PC-9 (cell line): Measurements from ENCODE around the gene DLG2. TPM values are rescaled to one million over a fixed set of nuclear protein-coding genes. Genes with fewer than 3 reads are reported as not detected.

Experiments
- BruUV-seq: library from RNA; stranded (reverse); fragments of 400-500 nt; replicated peaks from 2 replicates; lab custom pipeline; 2021; lab: Mats Ljungman, UMichigan
- CTCF ChIA-PET: fragments of 300-600 bp; sonication (Branson Sonifier 250); formaldehyde crosslinking; loops from one replicate; lab custom pipeline; 2022; ENCODE audit warnings: antibody characterized with exemption; lab: Charles Lee
- POLR2A ChIA-PET: fragments of 300-600 bp; sonication (Branson Sonifier 250); formaldehyde crosslinking; loops from one replicate; lab custom pipeline; 2022; ENCODE audit warnings: antibody characterized with exemption; ENCODE audit not compliant: unreplicated experiment; lab: Charles Lee
- DNase-seq, 2 experiments: peaks; one replicate each; pipeline versions ENCODE4 v3.0.0 to v3.0.0-alpha.2; 2015 to 2022; ENCODE audit warnings: mixed read lengths in 1 of 2
- H2AFZ ChIP-seq: fragments of 200-600 bp; sonication (generic); 2 replicates; pipeline ENCODE4 v1.8.1; 2017; ENCODE audit warnings: antibody characterized with exemption
- H3F3A ChIP-seq: fragments of 200-600 bp; sonication (generic); 2 replicates; pipeline ENCODE4 v1.8.1; 2017; ENCODE audit warnings: antibody characterized with exemption, mild to moderate bottlenecking, low read depth; ENCODE audit not compliant: insufficient read depth
- H3K27ac ChIP-seq: fragments of 200-600 bp; sonication (generic); 2 replicates; pipeline ENCODE4 v1.6.1; 2016; ENCODE audit warnings: mixed run types
- H3K27me3 ChIP-seq: fragments of 200-600 bp; sonication (generic); 2 replicates; pipeline ENCODE4 v1.6.1; 2016; ENCODE audit warnings: low read depth, mixed run types; ENCODE audit not compliant: insufficient read depth
- H3K36me3 ChIP-seq: fragments of 200-600 bp; sonication (generic); 2 replicates; pipeline ENCODE4 v1.6.1; 2016; ENCODE audit warnings: low read depth, mixed run types
- H3K4me1 ChIP-seq: fragments of 200-600 bp; sonication (generic); replicated peaks from 2 replicates; pipeline ENCODE4 v1.6.1; 2016; ENCODE audit warnings: mixed run types; ENCODE audit not compliant: insufficient read depth
- H3K4me2 ChIP-seq: fragments of 200-600 bp; sonication (generic); 2 replicates; pipeline ENCODE4 v1.6.1; 2017; ENCODE audit warnings: mixed run types
- H3K4me3 ChIP-seq: fragments of 200-600 bp; sonication (generic); 2 replicates; pipeline ENCODE4 v1.6.1; 2016; ENCODE audit warnings: mixed run types
- H3K79me2 ChIP-seq: fragments of 200-600 bp; sonication (generic); 2 replicates; pipeline ENCODE4 v1.6.1; 2017; ENCODE audit warnings: low read depth, mixed run types
- H3K9me2 ChIP-seq: fragments of 200-600 bp; sonication (generic); 2 replicates; pipeline ENCODE4 v1.8.1; 2017; ENCODE audit warnings: mild to moderate bottlenecking; ENCODE audit not compliant: insufficient read depth
- H3K9me3 ChIP-seq: fragments of 200-600 bp; sonication (generic); 2 replicates; pipeline ENCODE4 v1.8.1; 2016; ENCODE audit warnings: low read depth; ENCODE audit not compliant: insufficient read depth
- H4K20me1 ChIP-seq: fragments of 200-600 bp; sonication (generic); 2 replicates; pipeline ENCODE4 v1.8.1; 2017; ENCODE audit not compliant: insufficient read depth
- CTCF ChIP-seq: fragments of 200-600 bp; sonication (generic); conservative IDR thresholded peaks from 2 replicates; pipeline ENCODE4 v1.6.1; 2017; ENCODE audit warnings: mixed run types, antibody characterized with exemption, mild to moderate bottlenecking, moderate library complexity
- EZH2 ChIP-seq: fragments of 200-600 bp; sonication (generic); IDR thresholded peaks from 2 replicates; pipeline ENCODE4 v1.8.0; 2017; ENCODE audit warnings: antibody characterized with exemption, low read depth
- intact Hi-C: fragments of 100-400 bp; cut with micrococcal nuclease; formaldehyde crosslinking; loops from one replicate; pipeline ENCODE4 v1.10.0; 2022; ENCODE audit not compliant: unreplicated experiment
- total RNA-seq: library from RNA; stranded (reverse); gene quantifications from 2 replicates; pipeline ENCODE4 v1.2.3, GENCODE V29; 2021

DLG2 gene
- total RNA-seq, 1 experiment from 2014 or later = 6.4 TPM

- TF ChIP-seq CTCF (no peak), EZH2 (no peak)
- no peak overlapping the region for H3K27ac ChIP-seq
- CTCF ChIA-PET = no interaction called here
- no peak for DNase-seq
- no peak overlapping the region for H3K4me3 ChIP-seq
- no peak overlapping the region for H3K4me2 ChIP-seq
- H3F3A ChIP-seq = no peaks in the 10 kb centered on the region
- no peaks in the 10 kb centered on the region for H3K4me1 ChIP-seq
- intact Hi-C loops = loop anchor here (10.0 kb wide), 1 partner anchor 283 kb away; no protein-coding TSS in a partner anchor
- no TSS peak for BruUV-seq
- no peaks in the 10 kb centered on the region for H3K9me3 ChIP-seq
- peaks cover 4% of the 10 kb centered on the region; the same call in 1 of the 2 replicates for H3K27me3 ChIP-seq
- H3K36me3 ChIP-seq = no peaks in the 10 kb centered on the region
- no peak overlapping the region for H2AFZ ChIP-seq
- no peaks in the 10 kb centered on the region for H4K20me1 ChIP-seq
- H3K9me2 ChIP-seq = no peaks in the 10 kb centered on the region
- H3K79me2 ChIP-seq = no peaks in the 10 kb centered on the region
- POLR2A ChIA-PET = no interaction called here
Observed at GRCh38 chr11:83728281-83728680, 1898.9 kb downstream of the DLG2 start.

GRCh38 chr11:83727251-83727650 is 1899.9 kb downstream of the DLG2 start:
- POLR2A ChIA-PET = no interaction called here
- DNase-seq = no peak
- H2AFZ ChIP-seq = no peak overlapping the region
- intact Hi-C loops = loop anchor here (10.0 kb wide), 1 partner anchor 282 kb away; no protein-coding TSS in a partner anchor
- BruUV-seq = no TSS peak
- no peaks in the 10 kb centered on the region for H3K9me2 ChIP-seq
- peaks cover 4% of the 10 kb centered on the region; the same call in 1 of the 2 replicates for H3K27me3 ChIP-seq
- TF ChIP-seq CTCF (no peak), EZH2 (no peak)
- CTCF ChIA-PET = no interaction called here
- H3K4me2 ChIP-seq = no peak overlapping the region
- H3K9me3 ChIP-seq = no peaks in the 10 kb centered on the region
- H3K27ac ChIP-seq = no peak overlapping the region
- no peaks in the 10 kb centered on the region for H3K4me1 ChIP-seq
- H4K20me1 ChIP-seq = no peaks in the 10 kb centered on the region
- no peaks in the 10 kb centered on the region for H3K36me3 ChIP-seq
- H3K79me2 ChIP-seq = no peaks in the 10 kb centered on the region
- H3F3A ChIP-seq = no peaks in the 10 kb centered on the region
- H3K4me3 ChIP-seq = no peak overlapping the region

- no peak for DNase-seq
- Histone ChIP-seq H3K79me2 (no peaks in the 10 kb centered on the region), H2AFZ (no peak overlapping the region), H3K9me3 (no peaks in the 10 kb centered on the region), H3K27ac (no peak overlapping the region), H3K4me2 (no peak overlapping the region), H3F3A (no peaks in the 10 kb centered on the region), H3K27me3 (peaks cover 4% of the 10 kb centered on the region; the same call in 1 of the 2 replicates), H3K4me3 (no peak overlapping the region), H3K4me1 (no peaks in the 10 kb centered on the region), H4K20me1 (no peaks in the 10 kb centered on the region), H3K36me3 (no peaks in the 10 kb centered on the region), H3K9me2 (no peaks in the 10 kb centered on the region)
- POLR2A ChIA-PET = no interaction called here
- intact Hi-C loops = loop anchor here (10.0 kb wide), 1 partner anchor 282 kb away; no protein-coding TSS in a partner anchor
- no TSS peak for BruUV-seq
- CTCF ChIA-PET = interaction anchor here (0.6 to 0.7 kb wide), 2 partner anchors 45 to 805 kb away, joined by 3 to 8 read pairs; no protein-coding TSS in a partner anchor
- TF ChIP-seq CTCF = no peak
Observed at GRCh38 chr11:83726316-83726715, 1900.8 kb downstream of the DLG2 start.
